HG03045 (cell line): ENCODE measurements around the gene C19orf18.
"Not testable (repeated sequence)": the region's sequence is repeated elsewhere in the genome, so short reads cannot be mapped to it uniquely, and the experiment has no call there.

ENCODE experiments used
- ATAC-seq: cut with Tn5 transposase; IDR thresholded peaks from one replicate; pipeline ENCODE4 v1.9.1; 2021; ENCODE audit warnings: mild to moderate bottlenecking, moderate library complexity; ENCODE audit not compliant: unreplicated experiment

Gene C19orf18

GRCh38 chr19:57974434-57974833, at the start of gene C19orf18:
C19orf18 (minus strand) TSS chr19:57974534; CDS start chr19:57974432, 102 bp downstream.
- no peak for ATAC-seq

- ATAC-seq = no peak
Observed at GRCh38 chr19:58022283-58022660, 47.9 kb upstream of the C19orf18 start.

- ATAC-seq = no peak
Observed at GRCh38 chr19:58021541-58022282, 47.4 kb upstream of the C19orf18 start.

GRCh38 chr19:58020129-58020528, 45.8 kb upstream of the C19orf18 start:
- ATAC-seq = no peak

GRCh38 chr19:58014141-58014540, 39.8 kb upstream of the C19orf18 start:
- no peak for ATAC-seq

GRCh38 chr19:58010507-58010906, 36.2 kb upstream of the C19orf18 start:
- ATAC-seq = no peak

GRCh38 chr19:58009666-58010301, 35.5 kb upstream of the C19orf18 start:
- ATAC-seq = no peak

- no peak for ATAC-seq
Observed at GRCh38 chr19:58009301-58009665, 34.9 kb upstream of the C19orf18 start.

- ATAC-seq = not testable (repeated sequence)
Observed at GRCh38 chr19:58008877-58009276, 34.5 kb upstream of the C19orf18 start.

GRCh38 chr19:58007285-58007684, 33.0 kb upstream of the C19orf18 start:
- no peak for ATAC-seq

- no peak for ATAC-seq
Observed at GRCh38 chr19:58003174-58003828, 29.0 kb upstream of the C19orf18 start.

- peak; percentile 93 for ATAC-seq
Observed at GRCh38 chr19:58002384-58003173, 28.2 kb upstream of the C19orf18 start, which contains the start of gene ZNF606. ZNF606 (minus strand) TSS chr19:58002820; CDS start chr19:58001319, 1,501 bp downstream.

GRCh38 chr19:58001895-58002369, 27.6 kb upstream of the C19orf18 start:
- no peak for ATAC-seq

GRCh38 chr19:58000677-58001076, 26.3 kb upstream of the C19orf18 start:
- no peak for ATAC-seq

GRCh38 chr19:57992841-57993240, 18.5 kb upstream of the C19orf18 start:
- no peak for ATAC-seq

- no peak for ATAC-seq
Observed at GRCh38 chr19:57978586-57979289, 4.4 kb upstream of the C19orf18 start.

- ATAC-seq = no peak
Observed at GRCh38 chr19:57964761-57965160, 9.6 kb downstream of the C19orf18 start.

- no peak for ATAC-seq
Observed at GRCh38 chr19:57961785-57962184, 12.5 kb downstream of the C19orf18 start.

- no peak for ATAC-seq
Observed at GRCh38 chr19:57954996-57955395, 19.3 kb downstream of the C19orf18 start.

GRCh38 chr19:57949702-57950101, 24.6 kb downstream of the C19orf18 start:
- ATAC-seq = no peak
